H1 (cell line): Measurements from ENCODE around the gene ITGB4. TPM values are rescaled to one million over a fixed set of nuclear protein-coding genes. Genes with fewer than 3 reads are reported as not detected.

Source experiments
- CTCF ChIA-PET: fragments of 300-600 bp; sonication (Branson Sonifier 250); formaldehyde crosslinking; loops from one replicate; lab custom pipeline; 2021; ENCODE audit not compliant: partially characterized antibody; lab: Charles Lee
- POLR2A ChIA-PET: fragments of 300-600 bp; sonication (Branson Sonifier 250); formaldehyde crosslinking; loops from one replicate; lab custom pipeline; 2021; ENCODE audit warnings: inconsistent platforms; ENCODE audit not compliant: partially characterized antibody; lab: Charles Lee
- DNase-seq, 2 experiments: peaks; one replicate each; pipeline versions ENCODE4 v3.0.0 to v3.0.0-alpha.2; 2010 to 2022; ENCODE audit warnings: low spot score in 2 of 2, low read depth in 1 of 2, mixed read lengths in 1 of 2
- FAIRE-seq: peaks from 2 replicates; lab custom pipeline; 2011; peaks lifted over from hg19 to GRCh38; lab: Jason Lieb, UNC
- H2AFZ ChIP-seq: 2 replicates; pipeline ENCODE4 v1.8.1; 2012; ENCODE audit warnings: low read length, inconsistent platforms
- H2AK5ac ChIP-seq: 2 replicates; pipeline ENCODE4 v1.6.1; 2013; ENCODE audit warnings: low read depth, low read length
- H2BK120ac ChIP-seq: replicated peaks from 2 replicates; pipeline ENCODE3; 2013; ENCODE audit warnings: low read depth, low read length, inconsistent platforms
- H2BK12ac ChIP-seq: 2 replicates; pipeline ENCODE4 v1.6.1; 2013; ENCODE audit warnings: low read depth, low read length
- H2BK15ac ChIP-seq: 2 replicates; pipeline ENCODE4 v1.6.1; 2013; ENCODE audit warnings: low read length
- H2BK20ac ChIP-seq: 2 replicates; pipeline ENCODE4 v1.6.1; 2013; ENCODE audit warnings: low read length
- H2BK5ac ChIP-seq: 2 replicates; pipeline ENCODE4 v1.6.1; 2013; ENCODE audit warnings: low read depth, low read length
- H3K14ac ChIP-seq: 2 replicates; pipeline ENCODE4 v1.6.1; 2013; ENCODE audit warnings: inconsistent platforms; ENCODE audit not compliant: insufficient read length
- H3K18ac ChIP-seq: 2 replicates; pipeline ENCODE4 v1.6.1; 2013; ENCODE audit warnings: low read length; ENCODE audit errors: extremely low read depth
- H3K23ac ChIP-seq: 2 replicates; pipeline ENCODE4 v1.6.1; 2013; ENCODE audit warnings: inconsistent platforms; ENCODE audit not compliant: insufficient read length
- H3K23me2 ChIP-seq: 2 replicates; pipeline ENCODE4 v1.6.1; 2013; ENCODE audit warnings: low read depth, low read length
- H3K27ac ChIP-seq: 2 replicates; pipeline ENCODE4 v1.6.1; 2011; ENCODE audit warnings: low read depth, low read length, inconsistent platforms
- H3K27me3 ChIP-seq, 4 experiments: replicated peaks in 1 of 4; 1 replicate in 1 of 4; 2 replicates in 3 of 4; pipeline versions ENCODE4 v1.6.1 to v1.8.1; 2011 to 2013; ENCODE audit warnings: low read length in 3 of 4, mild to moderate bottlenecking in 3 of 4, inconsistent platforms in 2 of 4, mixed read lengths in 2 of 4, moderate library complexity in 1 of 4; ENCODE audit not compliant: control insufficient read depth in 3 of 4, insufficient read depth in 3 of 4; ENCODE audit errors: extremely low read depth in 1 of 4
- H3K36me3 ChIP-seq, 4 experiments: 2 replicates each; pipeline versions ENCODE4 v1.6.1 to v1.8.1; 2011 to 2013; ENCODE audit warnings: mild to moderate bottlenecking in 4 of 4, low read length in 3 of 4, moderate library complexity in 2 of 4, control low read depth in 1 of 4, inconsistent platforms in 1 of 4; ENCODE audit not compliant: insufficient read depth in 4 of 4, control insufficient read depth in 2 of 4
- H3K4ac ChIP-seq: replicated peaks from 2 replicates; pipeline ENCODE3; 2013; ENCODE audit warnings: low read length, low read depth, mixed read lengths, inconsistent platforms; ENCODE audit not compliant: insufficient read length
- H3K4me1 ChIP-seq, 4 experiments: replicated peaks in 1 of 4; 1 replicate in 1 of 4; 2 replicates in 3 of 4; pipeline versions ENCODE4 v1.6.1 to v1.8.1; 2011 to 2013; ENCODE audit warnings: low read length in 3 of 4, inconsistent platforms in 2 of 4, mixed read lengths in 1 of 4; ENCODE audit not compliant: insufficient read depth in 4 of 4, control insufficient read depth in 3 of 4
- H3K4me2 ChIP-seq, 2 experiments: 2 replicates each; pipeline versions ENCODE4 v1.6.1 to v1.8.1; 2011 to 2013; ENCODE audit warnings: low read depth in 2 of 2, low read length in 2 of 2, control low read depth in 1 of 2, inconsistent platforms in 1 of 2, mild to moderate bottlenecking in 1 of 2; ENCODE audit not compliant: insufficient read depth in 1 of 2
- H3K4me3 ChIP-seq, 4 experiments: fragments of 200-600, 300-600 bp in 1 of 4; sonication (generic), shearing (Covaris generic), sonication (Bioruptor Twin) in 1 of 4; 2 replicates each; pipeline versions ENCODE4 v1.5.1 to v1.8.1; 2011 to 2016; ENCODE audit warnings: low read length in 4 of 4, low read depth in 3 of 4, control low read depth in 2 of 4, inconsistent platforms in 2 of 4, mild to moderate bottlenecking in 2 of 4, mixed read lengths in 1 of 4, moderate library complexity in 1 of 4; ENCODE audit not compliant: insufficient read depth in 2 of 4; ENCODE audit errors: extremely low read depth in 1 of 4
- H3K56ac ChIP-seq: replicated peaks from 2 replicates; pipeline ENCODE3; 2013; ENCODE audit warnings: low read depth, mild to moderate bottlenecking, mixed read lengths, low read length, inconsistent platforms; ENCODE audit not compliant: insufficient read length
- H3K79me1 ChIP-seq: 2 replicates; pipeline ENCODE4 v1.6.1; 2013; ENCODE audit warnings: low read depth, low read length, control low read depth
- H3K79me2 ChIP-seq, 2 experiments: 2 replicates each; pipeline versions ENCODE4 v1.6.1 to v1.8.1; 2012 to 2013; ENCODE audit warnings: low read length in 2 of 2, mild to moderate bottlenecking in 2 of 2, inconsistent platforms in 1 of 2; ENCODE audit not compliant: insufficient read depth in 2 of 2, control insufficient read depth in 1 of 2
- H3K9ac ChIP-seq, 4 experiments: replicated peaks in 1 of 4; 1 replicate in 1 of 4; 2 replicates in 3 of 4; pipeline versions ENCODE4 v1.6.1 to v1.8.1; 2011 to 2013; ENCODE audit warnings: low read depth in 3 of 4, low read length in 3 of 4, control low read depth in 2 of 4, mild to moderate bottlenecking in 2 of 4, moderate library complexity in 2 of 4, inconsistent platforms in 1 of 4; ENCODE audit errors: extremely low read depth in 1 of 4
- H3K9me3 ChIP-seq, 2 experiments: 2 replicates each; pipeline versions ENCODE4 v1.6.1 to v1.8.1; 2012 to 2013; ENCODE audit warnings: mild to moderate bottlenecking in 2 of 2, moderate library complexity in 2 of 2, control low read depth in 1 of 2, inconsistent platforms in 1 of 2, low read depth in 1 of 2, low read length in 1 of 2, mixed read lengths in 1 of 2; ENCODE audit not compliant: insufficient read depth in 2 of 2
- H4K20me1 ChIP-seq, 2 experiments: replicated peaks in 1 of 2; 2 replicates each; pipeline versions ENCODE3 to v1.8.1; 2011 to 2013; ENCODE audit warnings: inconsistent platforms in 2 of 2, low read length in 2 of 2, mild to moderate bottlenecking in 1 of 2; ENCODE audit not compliant: insufficient read depth in 2 of 2, control insufficient read depth in 1 of 2
- H4K5ac ChIP-seq: 2 replicates; pipeline ENCODE4 v1.6.1; 2013; ENCODE audit warnings: low read length, low read depth, mixed read lengths, inconsistent platforms; ENCODE audit not compliant: insufficient read length
- H4K8ac ChIP-seq: 2 replicates; pipeline ENCODE4 v1.8.0; 2013; ENCODE audit warnings: mild to moderate bottlenecking, moderate library complexity, low read length, inconsistent platforms; ENCODE audit not compliant: insufficient read depth; ENCODE audit errors: extremely low read depth
- H4K91ac ChIP-seq: replicated peaks from 2 replicates; pipeline ENCODE3; 2013; ENCODE audit warnings: low read length, mixed read lengths, inconsistent platforms; ENCODE audit not compliant: insufficient read length
- KDM1A ChIP-seq: fragments of 200-600, 300-600 bp; sonication (generic); IDR thresholded peaks from 2 replicates; pipeline ENCODE4 v1.7.1; 2016; ENCODE audit warnings: mild to moderate bottlenecking, low read length, borderline replicate concordance
- SP4 ChIP-seq: IDR thresholded peaks from 2 replicates; pipeline ENCODE4 v1.6.1; 2012; ENCODE audit warnings: low read length, inconsistent platforms
- WGBS, 2 experiments: shearing (Covaris generic) in 1 of 2; methylation state at CpG; one replicate each; pipeline versions ENCODE4 v1.1.6 to v1.1.7; 2013 to 2015; ENCODE audit warnings: low lambda C conversion rate in 2 of 2, mixed read lengths in 2 of 2, inconsistent platforms in 1 of 2, low coverage in 1 of 2, missing lambda C conversion rate in 1 of 2; ENCODE audit not compliant: insufficient replicate concordance in 2 of 2, insufficient coverage in 1 of 2, insufficient read length in 1 of 2; ENCODE audit errors: extremely low coverage in 1 of 2, missing lambda C conversion rate in 1 of 2; 5-methylcytosine and 5-hydroxymethylcytosine counted together
- polyA plus RNA-seq, 7 experiments: library from polyadenylated mRNA; depleted of rRNA in 3 of 7; stranded (reverse) in 5 of 7; unstranded in 2 of 7; fragments of >200 nt in 5 of 7; fragments of 200-250 nt in 2 of 7; gene quantifications; 1 replicate in 5 of 7; 2 replicates in 1 of 7; 4 replicates in 1 of 7; pipeline versions ENCODE4 v1.2.1 to v1.2.3, GENCODE V29; 2011 to 2013; ENCODE audit warnings: missing spikeins in 2 of 7, mixed read lengths in 2 of 7
- total RNA-seq: library from RNA; stranded (reverse); fragmentation: NEBNext Ultra II Directional; extraction: Animal tissue kit (Norgen Biotek cat#: 25700); gene quantifications from 2 replicates; pipeline ENCODE4 v1.2.1, GENCODE V29; 2021

Gene ITGB4
- total and polyA plus RNA-seq, 2 of the 8 experiments (the other 6 are each of a cell fraction or from before 2014, with no cell fraction given) = 5.2 to 5.6 TPM

DNA sequence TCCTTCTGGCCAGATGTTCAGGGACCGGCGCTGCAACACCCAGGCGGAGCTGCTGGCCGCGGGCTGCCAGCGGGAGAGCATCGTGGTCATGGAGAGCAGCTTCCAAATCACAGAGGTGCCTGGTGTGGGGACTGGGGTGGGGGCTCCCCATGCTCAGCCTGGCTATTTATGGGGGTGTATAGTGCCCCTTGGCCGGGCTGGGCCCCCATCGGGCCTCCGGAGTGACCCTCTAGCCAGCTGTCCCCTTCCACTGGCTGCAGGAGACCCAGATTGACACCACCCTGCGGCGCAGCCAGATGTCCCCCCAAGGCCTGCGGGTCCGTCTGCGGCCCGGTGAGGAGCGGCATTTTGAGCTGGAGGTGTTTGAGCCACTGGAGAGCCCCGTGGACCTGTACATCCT is 6.1 kb downstream of the ITGB4 start:
- Histone ChIP-seq H2AFZ (no peak overlapping the region), H3K9me3 (no peaks in the 10 kb centered on the region), H4K20me1 (peaks cover 0 to 5% of the 10 kb centered on the region in 2 experiments), H3K27ac (no peak overlapping the region), H3K9ac (no peak overlapping the region), H2AK5ac (no peak overlapping the region), H3K23ac (no peak overlapping the region), H4K8ac (no peak overlapping the region), H3K14ac (no peak overlapping the region), H3K56ac (no peak overlapping the region), H3K4me1 (no peaks in the 10 kb centered on the region; a peak in 2 of 7 replicates), H2BK15ac (no peak overlapping the region), H4K91ac (no peak overlapping the region), H3K18ac (no peak overlapping the region), H2BK120ac (no peak overlapping the region), H4K5ac (no peak overlapping the region), H3K27me3 (no peaks in the 10 kb centered on the region), H2BK20ac (no peak overlapping the region), H3K79me1 (no peaks in the 10 kb centered on the region), H3K79me2 (no peaks in the 10 kb centered on the region), H3K23me2 (no peaks in the 10 kb centered on the region), H3K4me3 (no peak overlapping the region), H3K4me2 (no peak overlapping the region), H2BK5ac (no peak overlapping the region), H3K4ac (no peak overlapping the region), H3K36me3 (no peaks in the 10 kb centered on the region), H2BK12ac (no peak overlapping the region)
- POLR2A ChIA-PET = interaction anchor here (0.5 to 1.1 kb wide), 5 partner anchors 11 to 57 kb away, joined by 3 to 4 read pairs (median 3); a partner anchor contains a TSS
- no peak for DNase-seq
- FAIRE-seq = no peak
- 94% methylated on average over 18 of the region's 18 CpGs; no CpG with 5 or more reads in 1 of the 2 experiments for WGBS, 2 experiments
- CTCF ChIA-PET = interaction anchor here (1.2 to 5.6 kb wide), 4 partner anchors 20 to 137 kb away, joined by 3 to 64 read pairs (median 4); partner anchors contain the start of gene SMIM5
- TF ChIP-seq KDM1A = no peak
- TF ChIP-seq SP4 = no peak
